Measurements from ENCODE around the gene GCNT1.

GCNT1 gene

GRCh38 chr9:76458903-76459693, at the start of gene GCNT1:
Gene GCNT1, plus strand, starts transcription at chr9:76459182. Its CDS starts 43,200 bp downstream, at chr9:76502382.
- peak within 1 kb of the TSS; percentile 87 for H3K4me3 ChIP-seq (ENCODE audit: low read depth, low read length)
- TF ChIP-seq POLR2A (IDR thresholded peaks at IDR 0.05; ENCODE audit: extremely low read depth, insufficient read length): peak; percentile 81
- TF ChIP-seq MYC (IDR thresholded peaks at IDR 0.05; ENCODE audit: low read depth, low read length): peak; percentile 65
- TF ChIP-seq, protein P1, sequence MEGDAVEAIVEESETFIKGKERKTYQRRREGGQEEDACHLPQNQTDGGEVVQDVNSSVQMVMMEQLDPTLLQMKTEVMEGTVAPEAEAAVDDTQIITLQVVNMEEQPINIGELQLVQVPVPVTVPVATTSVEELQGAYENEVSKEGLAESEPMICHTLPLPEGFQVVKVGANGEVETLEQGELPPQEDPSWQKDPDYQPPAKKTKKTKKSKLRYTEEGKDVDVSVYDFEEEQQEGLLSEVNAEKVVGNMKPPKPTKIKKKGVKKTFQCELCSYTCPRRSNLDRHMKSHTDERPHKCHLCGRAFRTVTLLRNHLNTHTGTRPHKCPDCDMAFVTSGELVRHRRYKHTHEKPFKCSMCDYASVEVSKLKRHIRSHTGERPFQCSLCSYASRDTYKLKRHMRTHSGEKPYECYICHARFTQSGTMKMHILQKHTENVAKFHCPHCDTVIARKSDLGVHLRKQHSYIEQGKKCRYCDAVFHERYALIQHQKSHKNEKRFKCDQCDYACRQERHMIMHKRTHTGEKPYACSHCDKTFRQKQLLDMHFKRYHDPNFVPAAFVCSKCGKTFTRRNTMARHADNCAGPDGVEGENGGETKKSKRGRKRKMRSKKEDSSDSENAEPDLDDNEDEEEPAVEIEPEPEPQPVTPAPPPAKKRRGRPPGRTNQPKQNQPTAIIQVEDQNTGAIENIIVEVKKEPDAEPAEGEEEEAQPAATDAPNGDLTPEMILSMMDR (IDR thresholded peaks at IDR 0.05; ENCODE audit: low read depth, low read length): peak; percentile 29
- TF ChIP-seq, protein P2, sequence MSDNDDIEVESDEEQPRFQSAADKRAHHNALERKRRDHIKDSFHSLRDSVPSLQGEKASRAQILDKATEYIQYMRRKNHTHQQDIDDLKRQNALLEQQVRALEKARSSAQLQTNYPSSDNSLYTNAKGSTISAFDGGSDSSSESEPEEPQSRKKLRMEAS (IDR thresholded peaks at IDR 0.05; ENCODE audit: low read depth, low read length): no peak; the same call in 1 of the 2 replicates
- peak; percentile 93 for DNase-seq (ENCODE audit: low read depth)

- no peak overlapping the region for H3K4me3 ChIP-seq (ENCODE audit: low read depth, low read length)
- TF ChIP-seq MYC (IDR thresholded peaks at IDR 0.05; ENCODE audit: low read depth, low read length): no peak
- DNase-seq (ENCODE audit: low read depth): peak; percentile 38
These were observed 46.3 kb upstream of the GCNT1 start for GRCh38 chr9:76412638-76413037.

DNA sequence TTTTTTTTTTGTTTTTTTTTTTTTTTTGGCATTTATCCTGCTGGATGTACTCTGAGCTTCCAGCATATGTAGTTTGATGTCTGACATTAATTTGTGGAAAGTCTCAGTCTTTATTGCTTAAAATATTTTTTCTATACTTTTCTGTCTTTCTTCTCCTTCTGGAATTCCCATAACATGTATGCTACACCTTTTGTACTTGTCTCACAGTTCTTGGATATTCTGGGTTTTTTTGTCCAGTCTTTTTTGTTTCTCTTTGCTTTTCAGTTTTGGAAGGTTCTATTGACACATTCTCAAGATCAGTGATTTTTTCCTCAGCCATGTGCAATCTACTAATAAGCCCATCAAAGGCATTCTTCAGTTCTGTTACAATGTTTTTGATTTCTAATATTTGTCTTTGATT, 45.3 kb upstream of the GCNT1 start:
- TF ChIP-seq MYC (IDR thresholded peaks at IDR 0.05; ENCODE audit: low read depth, low read length) (no peak), POLR2A (IDR thresholded peaks at IDR 0.05; ENCODE audit: extremely low read depth, insufficient read length) (no peak)
- TF ChIP-seq, protein P2 (IDR thresholded peaks at IDR 0.05; ENCODE audit: low read depth, low read length): no peak
- TF ChIP-seq, protein P1 (IDR thresholded peaks at IDR 0.05; ENCODE audit: low read depth, low read length): no peak
- no peak overlapping the region for H3K4me3 ChIP-seq (ENCODE audit: low read depth, low read length)
- DNase-seq (ENCODE audit: low read depth): no peak

DNA sequence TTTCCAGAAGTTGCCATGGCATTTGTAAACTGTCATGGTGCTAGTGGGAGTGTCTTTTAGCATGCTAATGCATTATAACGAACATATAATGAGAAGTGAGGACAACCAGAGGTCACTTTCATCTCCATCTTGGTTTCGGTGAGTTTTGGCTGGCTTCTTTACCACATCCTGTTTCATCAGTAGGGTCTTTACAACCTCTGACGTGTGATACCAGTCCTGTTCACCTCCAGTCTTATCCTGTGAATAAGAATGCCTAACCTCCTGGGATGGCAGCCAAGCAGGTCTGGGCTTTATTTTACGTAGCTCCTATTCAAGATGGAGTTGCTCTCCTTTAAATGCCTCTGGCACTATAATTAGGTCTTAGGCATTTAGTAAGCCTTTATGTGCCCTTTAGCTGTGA, 44.3 kb upstream of the GCNT1 start:
- TF ChIP-seq, protein P2 (IDR thresholded peaks at IDR 0.05; ENCODE audit: low read depth, low read length): no peak
- TF ChIP-seq, protein P1 (IDR thresholded peaks at IDR 0.05; ENCODE audit: low read depth, low read length): no peak
- no peak for TF ChIP-seq POLR2A (IDR thresholded peaks at IDR 0.05; ENCODE audit: extremely low read depth, insufficient read length)
- TF ChIP-seq MYC (IDR thresholded peaks at IDR 0.05; ENCODE audit: low read depth, low read length): no peak
- H3K4me3 ChIP-seq (ENCODE audit: low read depth, low read length): no peak overlapping the region
- peak; percentile 46 for DNase-seq (ENCODE audit: low read depth)

DNA sequence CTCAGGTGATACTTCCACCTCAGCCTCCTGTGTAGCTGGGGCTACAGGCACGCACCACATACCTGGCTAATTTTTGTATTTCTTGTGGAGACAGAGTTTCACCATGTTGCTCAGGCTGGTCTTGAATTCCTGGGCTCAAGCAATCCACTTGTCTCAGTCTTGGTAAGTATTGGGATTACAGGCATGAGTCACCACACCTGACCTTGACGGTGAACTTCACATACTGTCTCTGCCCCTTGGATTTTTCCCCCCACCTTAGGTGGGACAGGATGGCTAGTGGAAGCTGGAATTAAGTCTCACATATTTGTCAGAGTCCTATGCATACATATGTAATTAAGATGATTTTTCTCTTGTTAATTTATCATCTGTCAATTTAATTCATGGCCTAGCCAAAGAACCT, 43.8 kb upstream of the GCNT1 start:
- TF ChIP-seq, protein P2 (IDR thresholded peaks at IDR 0.05; ENCODE audit: low read depth, low read length): no peak
- no peak for TF ChIP-seq POLR2A (IDR thresholded peaks at IDR 0.05; ENCODE audit: extremely low read depth, insufficient read length)
- TF ChIP-seq, protein P1 (IDR thresholded peaks at IDR 0.05; ENCODE audit: low read depth, low read length): no peak
- no peak for TF ChIP-seq MYC (IDR thresholded peaks at IDR 0.05; ENCODE audit: low read depth, low read length)
- H3K4me3 ChIP-seq (ENCODE audit: low read depth, low read length): no peak overlapping the region
- no peak for DNase-seq (ENCODE audit: low read depth)

GRCh38 chr9:76415731-76416130, 43.3 kb upstream of the GCNT1 start:
- no peak for DNase-seq (ENCODE audit: low read depth)
- no peak for TF ChIP-seq POLR2A (IDR thresholded peaks at IDR 0.05; ENCODE audit: extremely low read depth, insufficient read length)
- no peak for TF ChIP-seq MYC (IDR thresholded peaks at IDR 0.05; ENCODE audit: low read depth, low read length)
- TF ChIP-seq, protein P2 (IDR thresholded peaks at IDR 0.05; ENCODE audit: low read depth, low read length): no peak
- TF ChIP-seq, protein P1 (IDR thresholded peaks at IDR 0.05; ENCODE audit: low read depth, low read length): no peak
- H3K4me3 ChIP-seq (ENCODE audit: low read depth, low read length): no peak overlapping the region

Data from NB4 (cell line).